Measurements from ENCODE around the gene MUC5AC.

- TF ChIP-seq CTCF (IDR thresholded peaks at IDR 0.05) (no peak), E2F1 (CRISPR knock-in tag; IDR thresholded peaks at IDR 0.05) (no peak), CBFB (CRISPR knock-in tag; IDR thresholded peaks at IDR 0.05; ENCODE audit: low read depth) (no peak), ATF3 (CRISPR knock-in tag; conservative IDR thresholded peaks at IDR 0.05) (no peak), PRDM15 (CRISPR knock-in tag; IDR thresholded peaks at IDR 0.05) (no peak), TP53 (CRISPR knock-in tag; IDR thresholded peaks at IDR 0.05) (no peak), ATF1 (CRISPR knock-in tag; IDR thresholded peaks at IDR 0.05) (no peak), ELF4 (CRISPR knock-in tag; IDR thresholded peaks at IDR 0.05; ENCODE audit: low read depth) (no peak), FOXJ3 (CRISPR knock-in tag; IDR thresholded peaks at IDR 0.05; ENCODE audit: borderline replicate concordance) (no peak), PREB (CRISPR knock-in tag; IDR thresholded peaks at IDR 0.05; ENCODE audit: borderline replicate concordance) (no peak), ZMAT4 (CRISPR knock-in tag; IDR thresholded peaks at IDR 0.05) (no peak), JUN (CRISPR knock-in tag; IDR thresholded peaks at IDR 0.05) (no peak), MXD4 (CRISPR knock-in tag; IDR thresholded peaks at IDR 0.05; ENCODE audit: borderline replicate concordance) (no peak)
Observed at GRCh38 chr11:1118755-1119603, 38.8 kb upstream of the MUC5AC start.
